Thyroid gland (tissue), 4 donors: ENCODE data around the gene TIMP4.

Source experiments
- CTCF ChIP-seq, 6 experiments: fragments of 200-600 bp in 3 of 6; fragments of 450-650 bp in 3 of 6; sonication (generic) in 3 of 6; IDR thresholded peaks; one replicate each; pipeline ENCODE4 v1.5.1; 2016 to 2019; ENCODE audit warnings: antibody characterized with exemption in 6 of 6, mild to moderate bottlenecking in 2 of 6, inconsistent platforms in 1 of 6, moderate library complexity in 1 of 6
- POLR2A ChIP-seq, 2 donors: fragments of 450-650 bp; IDR thresholded peaks; one replicate each; pipeline ENCODE4 v1.6.1; 2017; ENCODE audit warnings: antibody characterized with exemption in 2 of 2, mild to moderate bottlenecking in 2 of 2, moderate library complexity in 1 of 2

- TF ChIP-seq POLR2A (IDR thresholded peaks at IDR 0.05): no peak
- no peak for TF ChIP-seq CTCF (IDR thresholded peaks at IDR 0.05)
Observed at GRCh38 chr3:12192655-12193484, 34.2 kb upstream of the TIMP4 start.
